Liver (tissue), 9 donors: ENCODE data around the gene TSPEAR. TPM values are rescaled to one million over a fixed set of nuclear protein-coding genes. Genes with fewer than 3 reads are reported as not detected.

ENCODE experiments used
- DNase-seq: peaks from one replicate; pipeline ENCODE4 v3.0.0-alpha.2; 2017; ENCODE audit warnings: low spot score
- H3K27ac ChIP-seq, 2 donors: one replicate each; pipeline ENCODE4 v1.7.0; 2013; ENCODE audit warnings: inconsistent platforms in 2 of 2, low read length in 2 of 2, control low read depth in 1 of 2, low read depth in 1 of 2, mild to moderate bottlenecking in 1 of 2
- H3K27me3 ChIP-seq, 4 donors: one replicate each; pipeline versions ENCODE4 v1.6.1 to v1.7.0; 2013; ENCODE audit warnings: low read length in 3 of 4, inconsistent platforms in 1 of 4, mild to moderate bottlenecking in 1 of 4, moderate library complexity in 1 of 4; ENCODE audit not compliant: control insufficient read depth in 4 of 4, insufficient read depth in 4 of 4
- H3K36me3 ChIP-seq, 4 donors: one replicate each; pipeline versions ENCODE4 v1.6.1 to v1.7.0; 2013; ENCODE audit warnings: low read length in 3 of 4, mild to moderate bottlenecking in 3 of 4, low read depth in 1 of 4, moderate library complexity in 1 of 4; ENCODE audit not compliant: control insufficient read depth in 4 of 4, insufficient read depth in 3 of 4
- H3K4me1 ChIP-seq, 4 donors: one replicate each; pipeline versions ENCODE4 v1.6.1 to v1.7.0; 2013; ENCODE audit warnings: low read length in 3 of 4, mild to moderate bottlenecking in 3 of 4, moderate library complexity in 1 of 4; ENCODE audit not compliant: control insufficient read depth in 4 of 4, insufficient read depth in 4 of 4
- H3K4me3 ChIP-seq, 3 donors: one replicate each; pipeline versions ENCODE4 v1.6.1 to v1.7.0; 2013; ENCODE audit warnings: low read length in 3 of 3, control low read depth in 1 of 3, low read depth in 1 of 3, mild to moderate bottlenecking in 1 of 3
- H3K9ac ChIP-seq, 2 donors: one replicate each; pipeline ENCODE4 v1.7.0; 2013; ENCODE audit warnings: low read length in 2 of 2, mild to moderate bottlenecking in 2 of 2, moderate library complexity in 2 of 2, control low read depth in 1 of 2, low read depth in 1 of 2
- H3K9me3 ChIP-seq, 4 donors: one replicate each; pipeline versions ENCODE4 v1.6.1 to v1.7.0; 2013; ENCODE audit warnings: low read length in 3 of 4; ENCODE audit not compliant: control insufficient read depth in 4 of 4
- EGR1 ChIP-seq, 2 donors: IDR thresholded peaks; 2 replicates each; pipeline ENCODE4 v1.6.1; 2016 to 2018; ENCODE audit warnings: antibody characterized with exemption in 2 of 2, low read depth in 2 of 2
- FOXA1 ChIP-seq: IDR thresholded peaks from 2 replicates; pipeline ENCODE4 v1.6.1; 2016; ENCODE audit warnings: antibody characterized with exemption
- FOXA2 ChIP-seq: IDR thresholded peaks from 2 replicates; pipeline ENCODE4 v1.6.1; 2016; ENCODE audit warnings: antibody characterized with exemption
- GABPA ChIP-seq, 2 donors: IDR thresholded peaks in 1 of 2; conservative IDR thresholded peaks in 1 of 2; 2 replicates each; pipeline ENCODE4 v1.6.1; 2016; ENCODE audit warnings: antibody characterized with exemption in 2 of 2, mild to moderate bottlenecking in 1 of 2, moderate library complexity in 1 of 2
- HNF4A ChIP-seq, 2 donors: conservative IDR thresholded peaks; 2 replicates each; pipeline ENCODE4 v1.6.1; 2016; ENCODE audit warnings: antibody characterized with exemption in 2 of 2, mild to moderate bottlenecking in 2 of 2
- NR2F2 ChIP-seq: IDR thresholded peaks from 2 replicates; pipeline ENCODE4 v1.6.1; 2016; ENCODE audit warnings: antibody characterized with exemption
- RAD21 ChIP-seq, 2 donors: IDR thresholded peaks; 2 replicates each; pipeline ENCODE4 v1.6.1; 2016; ENCODE audit warnings: antibody characterized with exemption in 2 of 2, mild to moderate bottlenecking in 2 of 2
- RXRA ChIP-seq, 2 donors: IDR thresholded peaks; 2 replicates each; pipeline ENCODE4 v1.6.1; 2017 to 2018; ENCODE audit warnings: antibody characterized with exemption in 2 of 2, mild to moderate bottlenecking in 1 of 2
- SP1 ChIP-seq: IDR thresholded peaks from 2 replicates; pipeline ENCODE4 v1.6.1; 2018; ENCODE audit warnings: antibody characterized with exemption, mild to moderate bottlenecking
- TAF1 ChIP-seq: conservative IDR thresholded peaks from 2 replicates; pipeline ENCODE4 v1.6.1; 2016; ENCODE audit warnings: antibody characterized with exemption, mild to moderate bottlenecking
- YY1 ChIP-seq: IDR thresholded peaks from 2 replicates; pipeline ENCODE4 v1.6.1; 2016; ENCODE audit warnings: antibody characterized with exemption, mild to moderate bottlenecking
- WGBS: extraction: QIAGEN DNeasy Blood & Tissue Kit; methylation state at CpG from one replicate; pipeline ENCODE4 v1.1.7; 2013; 5-methylcytosine and 5-hydroxymethylcytosine counted together
- polyA plus RNA-seq, 2 donors: library from polyadenylated mRNA; stranded (reverse) in 1 of 2; unstranded in 1 of 2; fragments of 200-250 nt in 1 of 2; fragments of >200 nt in 1 of 2; fragmentation: Nextera tagmentation in 1 of 2; extraction: Ambion mirVana in 1 of 2; gene quantifications; one replicate each; pipeline versions ENCODE4 v1.2.1 to v1.2.3, GENCODE V29; 2013 to 2015
- total RNA-seq, 2 donors: library from RNA; depleted of rRNA; stranded (reverse); fragments of >200 nt; gene quantifications; one replicate each; pipeline ENCODE4 v1.2.3, GENCODE V29; 2014
- TF ChIP-seq, protein P1 (sequence below): IDR thresholded peaks from 2 replicates; pipeline ENCODE4 v1.6.1; 2016; ENCODE audit warnings: antibody characterized with exemption, mild to moderate bottlenecking
- TF ChIP-seq, protein P2 (sequence below): IDR thresholded peaks from 2 replicates; pipeline ENCODE4 v1.6.1; 2016; ENCODE audit warnings: antibody characterized with exemption
- TF ChIP-seq, protein P3 (sequence below): IDR thresholded peaks from 2 replicates; pipeline ENCODE4 v1.6.1; 2016; ENCODE audit warnings: antibody characterized with exemption
- TF ChIP-seq, protein P4 (sequence below): fragments of 150-350 bp; IDR thresholded peaks from 2 replicates; pipeline ENCODE4 v1.5.1; 2017; ENCODE audit warnings: improper control_type of control experiment, low read depth, low read length; ENCODE audit not compliant: missing input control
- TF ChIP-seq, protein P5 (sequence below): IDR thresholded peaks from 2 replicates; pipeline ENCODE4 v1.6.1; 2016; ENCODE audit warnings: antibody characterized with exemption
- donor health status: healthy.
- donor health status: healthy.
- donor health status: healthy.
- donor health status: healthy.
- donor health status: healthy.

TSPEAR gene
- total and polyA plus RNA-seq, 4 donors, result under 0.01 to 0.14 (median 0.01) TPM; not detected in 1

DNA sequence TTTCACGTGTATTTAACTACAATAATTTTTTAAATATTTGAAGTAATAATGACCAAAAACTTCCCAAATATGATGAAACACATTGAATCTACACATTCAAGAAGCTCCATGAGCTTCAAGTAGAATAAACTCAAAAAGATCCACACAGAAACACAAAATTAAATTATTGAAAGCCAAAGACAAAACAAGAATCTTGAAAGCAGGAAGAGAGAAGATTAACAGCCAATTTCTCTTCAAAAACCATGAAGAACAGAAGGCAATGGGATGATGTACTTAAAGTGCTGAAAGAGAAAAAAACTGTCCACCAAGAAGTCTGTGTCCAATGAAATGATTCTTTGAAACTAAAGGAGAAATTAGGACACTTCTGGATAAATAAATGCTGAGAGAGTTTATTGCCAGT, 79.3 kb downstream of the TSPEAR start:
- TF ChIP-seq, protein P1, sequence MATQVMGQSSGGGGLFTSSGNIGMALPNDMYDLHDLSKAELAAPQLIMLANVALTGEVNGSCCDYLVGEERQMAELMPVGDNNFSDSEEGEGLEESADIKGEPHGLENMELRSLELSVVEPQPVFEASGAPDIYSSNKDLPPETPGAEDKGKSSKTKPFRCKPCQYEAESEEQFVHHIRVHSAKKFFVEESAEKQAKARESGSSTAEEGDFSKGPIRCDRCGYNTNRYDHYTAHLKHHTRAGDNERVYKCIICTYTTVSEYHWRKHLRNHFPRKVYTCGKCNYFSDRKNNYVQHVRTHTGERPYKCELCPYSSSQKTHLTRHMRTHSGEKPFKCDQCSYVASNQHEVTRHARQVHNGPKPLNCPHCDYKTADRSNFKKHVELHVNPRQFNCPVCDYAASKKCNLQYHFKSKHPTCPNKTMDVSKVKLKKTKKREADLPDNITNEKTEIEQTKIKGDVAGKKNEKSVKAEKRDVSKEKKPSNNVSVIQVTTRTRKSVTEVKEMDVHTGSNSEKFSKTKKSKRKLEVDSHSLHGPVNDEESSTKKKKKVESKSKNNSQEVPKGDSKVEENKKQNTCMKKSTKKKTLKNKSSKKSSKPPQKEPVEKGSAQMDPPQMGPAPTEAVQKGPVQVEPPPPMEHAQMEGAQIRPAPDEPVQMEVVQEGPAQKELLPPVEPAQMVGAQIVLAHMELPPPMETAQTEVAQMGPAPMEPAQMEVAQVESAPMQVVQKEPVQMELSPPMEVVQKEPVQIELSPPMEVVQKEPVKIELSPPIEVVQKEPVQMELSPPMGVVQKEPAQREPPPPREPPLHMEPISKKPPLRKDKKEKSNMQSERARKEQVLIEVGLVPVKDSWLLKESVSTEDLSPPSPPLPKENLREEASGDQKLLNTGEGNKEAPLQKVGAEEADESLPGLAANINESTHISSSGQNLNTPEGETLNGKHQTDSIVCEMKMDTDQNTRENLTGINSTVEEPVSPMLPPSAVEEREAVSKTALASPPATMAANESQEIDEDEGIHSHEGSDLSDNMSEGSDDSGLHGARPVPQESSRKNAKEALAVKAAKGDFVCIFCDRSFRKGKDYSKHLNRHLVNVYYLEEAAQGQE, result no peak
- TF ChIP-seq, protein P2, sequence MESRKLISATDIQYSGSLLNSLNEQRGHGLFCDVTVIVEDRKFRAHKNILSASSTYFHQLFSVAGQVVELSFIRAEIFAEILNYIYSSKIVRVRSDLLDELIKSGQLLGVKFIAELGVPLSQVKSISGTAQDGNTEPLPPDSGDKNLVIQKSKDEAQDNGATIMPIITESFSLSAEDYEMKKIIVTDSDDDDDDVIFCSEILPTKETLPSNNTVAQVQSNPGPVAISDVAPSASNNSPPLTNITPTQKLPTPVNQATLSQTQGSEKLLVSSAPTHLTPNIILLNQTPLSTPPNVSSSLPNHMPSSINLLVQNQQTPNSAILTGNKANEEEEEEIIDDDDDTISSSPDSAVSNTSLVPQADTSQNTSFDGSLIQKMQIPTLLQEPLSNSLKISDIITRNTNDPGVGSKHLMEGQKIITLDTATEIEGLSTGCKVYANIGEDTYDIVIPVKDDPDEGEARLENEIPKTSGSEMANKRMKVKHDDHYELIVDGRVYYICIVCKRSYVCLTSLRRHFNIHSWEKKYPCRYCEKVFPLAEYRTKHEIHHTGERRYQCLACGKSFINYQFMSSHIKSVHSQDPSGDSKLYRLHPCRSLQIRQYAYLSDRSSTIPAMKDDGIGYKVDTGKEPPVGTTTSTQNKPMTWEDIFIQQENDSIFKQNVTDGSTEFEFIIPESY, result no peak
- TF ChIP-seq HNF4A (conservative IDR thresholded peaks at IDR 0.05) (no peak), TAF1 (no peak), RXRA (IDR thresholded peaks at IDR 0.05) (no peak), FOXA2 (no peak), RAD21 (IDR thresholded peaks at IDR 0.05) (no peak)
- TF ChIP-seq, protein P3, sequence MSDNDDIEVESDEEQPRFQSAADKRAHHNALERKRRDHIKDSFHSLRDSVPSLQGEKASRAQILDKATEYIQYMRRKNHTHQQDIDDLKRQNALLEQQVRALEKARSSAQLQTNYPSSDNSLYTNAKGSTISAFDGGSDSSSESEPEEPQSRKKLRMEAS, result no peak
- TF ChIP-seq, protein P4, sequence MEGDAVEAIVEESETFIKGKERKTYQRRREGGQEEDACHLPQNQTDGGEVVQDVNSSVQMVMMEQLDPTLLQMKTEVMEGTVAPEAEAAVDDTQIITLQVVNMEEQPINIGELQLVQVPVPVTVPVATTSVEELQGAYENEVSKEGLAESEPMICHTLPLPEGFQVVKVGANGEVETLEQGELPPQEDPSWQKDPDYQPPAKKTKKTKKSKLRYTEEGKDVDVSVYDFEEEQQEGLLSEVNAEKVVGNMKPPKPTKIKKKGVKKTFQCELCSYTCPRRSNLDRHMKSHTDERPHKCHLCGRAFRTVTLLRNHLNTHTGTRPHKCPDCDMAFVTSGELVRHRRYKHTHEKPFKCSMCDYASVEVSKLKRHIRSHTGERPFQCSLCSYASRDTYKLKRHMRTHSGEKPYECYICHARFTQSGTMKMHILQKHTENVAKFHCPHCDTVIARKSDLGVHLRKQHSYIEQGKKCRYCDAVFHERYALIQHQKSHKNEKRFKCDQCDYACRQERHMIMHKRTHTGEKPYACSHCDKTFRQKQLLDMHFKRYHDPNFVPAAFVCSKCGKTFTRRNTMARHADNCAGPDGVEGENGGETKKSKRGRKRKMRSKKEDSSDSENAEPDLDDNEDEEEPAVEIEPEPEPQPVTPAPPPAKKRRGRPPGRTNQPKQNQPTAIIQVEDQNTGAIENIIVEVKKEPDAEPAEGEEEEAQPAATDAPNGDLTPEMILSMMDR, result no peak
- TF ChIP-seq, protein P5, sequence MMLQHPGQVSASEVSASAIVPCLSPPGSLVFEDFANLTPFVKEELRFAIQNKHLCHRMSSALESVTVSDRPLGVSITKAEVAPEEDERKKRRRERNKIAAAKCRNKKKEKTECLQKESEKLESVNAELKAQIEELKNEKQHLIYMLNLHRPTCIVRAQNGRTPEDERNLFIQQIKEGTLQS, result no peak
- no peak overlapping the region for H3K27ac ChIP-seq
- no peak overlapping the region for H3K4me3 ChIP-seq
- DNase-seq, result no peak
- H3K9ac ChIP-seq, result no peak overlapping the region
- 87% methylated on average over 1 of the region's 1 CpG for WGBS
- no peaks in the 10 kb centered on the region for H3K36me3 ChIP-seq
- peaks cover 0 to 3% (median 0%) of the 10 kb centered on the region in 4 donors for H3K27me3 ChIP-seq
- peaks cover 0 to 12% (median 5%) of the 10 kb centered on the region in 4 donors for H3K9me3 ChIP-seq
- no peaks in the 10 kb centered on the region for H3K4me1 ChIP-seq

DNA sequence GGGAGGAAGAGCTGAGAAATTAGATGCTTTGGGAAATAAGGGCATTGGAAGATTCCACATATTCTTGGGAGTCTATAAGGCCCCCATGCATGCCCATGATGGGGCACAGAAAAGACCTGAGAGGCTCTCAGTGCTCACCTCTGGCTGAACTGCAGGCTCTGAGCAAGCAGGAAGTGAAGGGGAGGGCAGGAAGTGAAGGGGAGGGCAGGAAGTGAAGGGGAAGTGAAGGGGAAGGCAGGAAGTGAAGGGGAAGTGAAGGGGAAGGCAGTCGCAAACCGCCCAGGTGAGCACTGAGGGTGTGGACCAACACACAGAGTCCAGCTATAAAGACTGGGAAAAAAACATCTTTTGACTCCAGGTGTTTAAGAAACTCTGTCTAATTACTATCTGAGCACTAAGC, 80.9 kb downstream of the TSPEAR start:
- Histone ChIP-seq H3K36me3 (no peaks in the 10 kb centered on the region), H3K4me3 (no peak overlapping the region), H3K9me3 (peaks cover 0 to 12% (median 5%) of the 10 kb centered on the region in 4 donors), H3K4me1 (no peaks in the 10 kb centered on the region), H3K27me3 (no peaks in the 10 kb centered on the region), H3K27ac (no peak overlapping the region), H3K9ac (no peak overlapping the region)
- 80% methylated on average over 2 of the region's 2 CpGs for WGBS
- DNase-seq, result no peak
- no peak for TF ChIP-seq FOXA2
- TF ChIP-seq, protein P2, result no peak
- TF ChIP-seq YY1, result no peak
- no peak for TF ChIP-seq SP1
- TF ChIP-seq, protein P5, result no peak
- no peak for TF ChIP-seq NR2F2
- TF ChIP-seq FOXA1, result no peak
- TF ChIP-seq, protein P3, result no peak
- no peak for TF ChIP-seq HNF4A (conservative IDR thresholded peaks at IDR 0.05)
- no peak for TF ChIP-seq GABPA (IDR thresholded peaks at IDR 0.05 in 1 of 2, conservative IDR thresholded peaks at IDR 0.05 in 1 of 2)
- TF ChIP-seq EGR1 (IDR thresholded peaks at IDR 0.05; ENCODE audit: low read depth in 2 of 2), result no peak
- TF ChIP-seq, protein P1, result no peak
